Nephron progenitor cell (in vitro differentiated cells): Measurements from ENCODE around the gene PALD1.

ENCODE experiments used
- DNase-seq: peaks from one replicate; pipeline ENCODE4 v3.0.0; 2021
- H3K27ac Mint-ChIP-seq: 2 replicates; pipeline ENCODE4 v1.8.0; 2021; ENCODE audit warnings: mild to moderate bottlenecking, moderate library complexity, mixed read lengths
- H3K27me3 Mint-ChIP-seq: 2 replicates; pipeline ENCODE4 v1.8.0; 2021; ENCODE audit warnings: mild to moderate bottlenecking, low read depth, mixed read lengths; ENCODE audit not compliant: poor library complexity
- H3K36me3 Mint-ChIP-seq: 2 replicates; pipeline ENCODE4 v1.8.0; 2021; ENCODE audit warnings: low read depth, mixed read lengths
- H3K4me1 Mint-ChIP-seq: 2 replicates; pipeline ENCODE4 v1.8.0; 2021; ENCODE audit warnings: mixed read lengths
- H3K4me3 Mint-ChIP-seq: 2 replicates; pipeline ENCODE4 v1.8.0; 2021; ENCODE audit warnings: mild to moderate bottlenecking, moderate library complexity, mixed read lengths
- H3K9me3 Mint-ChIP-seq: 2 replicates; pipeline ENCODE4 v1.8.0; 2021; ENCODE audit warnings: mild to moderate bottlenecking, moderate library complexity, mixed read lengths
- TF ChIP-seq, protein P1 (sequence below): fragments of 200-600 bp; sonication (generic); IDR thresholded peaks from 2 replicates; pipeline ENCODE4 v1.5.0; 2021; ENCODE audit warnings: antibody characterized with exemption

The PALD1 gene

GRCh38 chr10:70472799-70473454 is 5.6 kb upstream of the PALD1 start:
- no peak overlapping the region for H3K27ac Mint-ChIP-seq
- H3K36me3 Mint-ChIP-seq: no peaks in the 10 kb centered on the region
- peaks cover 37% of the 10 kb centered on the region for H3K27me3 Mint-ChIP-seq
- DNase-seq: no peak
- no peaks in the 10 kb centered on the region for H3K9me3 Mint-ChIP-seq
- H3K4me1 Mint-ChIP-seq: peaks cover 59% of the 10 kb centered on the region
- TF ChIP-seq, protein P1, sequence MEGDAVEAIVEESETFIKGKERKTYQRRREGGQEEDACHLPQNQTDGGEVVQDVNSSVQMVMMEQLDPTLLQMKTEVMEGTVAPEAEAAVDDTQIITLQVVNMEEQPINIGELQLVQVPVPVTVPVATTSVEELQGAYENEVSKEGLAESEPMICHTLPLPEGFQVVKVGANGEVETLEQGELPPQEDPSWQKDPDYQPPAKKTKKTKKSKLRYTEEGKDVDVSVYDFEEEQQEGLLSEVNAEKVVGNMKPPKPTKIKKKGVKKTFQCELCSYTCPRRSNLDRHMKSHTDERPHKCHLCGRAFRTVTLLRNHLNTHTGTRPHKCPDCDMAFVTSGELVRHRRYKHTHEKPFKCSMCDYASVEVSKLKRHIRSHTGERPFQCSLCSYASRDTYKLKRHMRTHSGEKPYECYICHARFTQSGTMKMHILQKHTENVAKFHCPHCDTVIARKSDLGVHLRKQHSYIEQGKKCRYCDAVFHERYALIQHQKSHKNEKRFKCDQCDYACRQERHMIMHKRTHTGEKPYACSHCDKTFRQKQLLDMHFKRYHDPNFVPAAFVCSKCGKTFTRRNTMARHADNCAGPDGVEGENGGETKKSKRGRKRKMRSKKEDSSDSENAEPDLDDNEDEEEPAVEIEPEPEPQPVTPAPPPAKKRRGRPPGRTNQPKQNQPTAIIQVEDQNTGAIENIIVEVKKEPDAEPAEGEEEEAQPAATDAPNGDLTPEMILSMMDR: no peak
- no peak overlapping the region for H3K4me3 Mint-ChIP-seq

GRCh38 chr10:70474780-70475179 is 3.8 kb upstream of the PALD1 start:
- Mint-ChIP-seq H3K36me3 (no peaks in the 10 kb centered on the region), H3K27me3 (peaks cover 40% of the 10 kb centered on the region), H3K9me3 (no peaks in the 10 kb centered on the region), H3K4me1 (peaks cover 50% of the 10 kb centered on the region), H3K27ac (no peak overlapping the region), H3K4me3 (no peak overlapping the region)
- DNase-seq: no peak
- TF ChIP-seq, protein P1: no peak

GRCh38 chr10:70475661-70476060 is 2.9 kb upstream of the PALD1 start:
- Mint-ChIP-seq H3K4me3 (no peak overlapping the region), H3K9me3 (no peaks in the 10 kb centered on the region), H3K27ac (no peak overlapping the region), H3K4me1 (peaks cover 55% of the 10 kb centered on the region), H3K27me3 (peaks cover 43% of the 10 kb centered on the region), H3K36me3 (no peaks in the 10 kb centered on the region)
- no peak for DNase-seq
- TF ChIP-seq, protein P1: no peak

DNA sequence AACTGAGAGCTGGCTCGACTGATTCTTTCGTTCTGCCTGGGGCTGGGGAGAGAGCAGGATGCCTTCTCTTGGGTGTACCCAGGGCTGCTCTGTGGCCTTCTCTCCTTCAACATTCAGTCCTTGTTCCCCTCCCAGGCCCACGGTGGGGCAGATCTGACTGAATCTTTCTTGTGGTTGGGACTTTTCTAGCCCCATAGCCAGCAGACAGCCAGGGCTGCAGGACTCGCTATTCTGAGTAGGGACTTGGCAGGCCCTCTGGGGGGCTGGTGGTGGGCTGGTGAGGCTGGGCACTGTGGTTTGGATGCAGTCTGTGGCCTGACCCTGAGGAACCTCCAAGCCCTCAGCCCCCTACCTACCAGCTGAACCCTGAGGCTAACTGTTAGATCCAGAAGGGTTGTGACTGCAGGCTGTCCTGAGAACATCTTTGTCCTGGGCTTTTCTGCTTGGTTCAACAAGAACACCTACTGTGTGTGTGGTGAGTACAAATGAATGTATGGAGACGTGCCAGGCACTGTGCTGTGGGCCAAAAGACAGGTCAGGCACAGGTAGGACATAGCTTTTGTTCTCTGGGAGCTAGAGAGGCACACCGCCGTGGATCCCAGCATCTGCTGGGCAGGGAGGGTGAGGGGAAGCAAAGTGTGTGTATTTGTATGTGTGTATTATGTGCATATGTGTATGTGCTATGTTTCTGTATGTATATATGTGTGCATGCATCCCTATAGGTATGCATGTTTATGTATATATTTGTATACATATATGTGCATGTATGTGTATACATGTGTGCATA is 2.1 kb upstream of the PALD1 start:
- Mint-ChIP-seq H3K27ac (peak overlapping the region; percentile 57), H3K27me3 (peaks cover 43% of the 10 kb centered on the region), H3K4me1 (peaks cover 56% of the 10 kb centered on the region), H3K9me3 (no peaks in the 10 kb centered on the region), H3K36me3 (no peaks in the 10 kb centered on the region), H3K4me3 (peak overlapping the region; percentile 45)
- DNase-seq: no peak
- TF ChIP-seq, protein P1: no peak

- Mint-ChIP-seq H3K36me3 (no peaks in the 10 kb centered on the region), H3K27me3 (peaks cover 36% of the 10 kb centered on the region), H3K4me1 (peaks cover 63% of the 10 kb centered on the region), H3K4me3 (peak overlapping the region; percentile 73), H3K27ac (no peak overlapping the region), H3K9me3 (no peaks in the 10 kb centered on the region)
- TF ChIP-seq, protein P1: no peak
- peak; percentile 42 for DNase-seq
Observed at GRCh38 chr10:70477661-70478162, 855 bp upstream of the PALD1 start.
